HG02610 (cell line): ENCODE results near the gene HELZ2.

Experiments
- ATAC-seq: cut with Tn5 transposase; IDR thresholded peaks from one replicate; pipeline ENCODE4 v1.9.1; 2021; ENCODE audit warnings: mild to moderate bottlenecking, moderate library complexity; ENCODE audit not compliant: unreplicated experiment

The HELZ2 gene

GRCh38 chr20:63597651-63598478 lies 23.8 kb upstream of the HELZ2 start:
- ATAC-seq: no peak

- ATAC-seq: no peak
Observed at GRCh38 chr20:63596423-63596822, 22.4 kb upstream of the HELZ2 start.

- ATAC-seq: no peak
Observed at GRCh38 chr20:63595416-63596127, 21.5 kb upstream of the HELZ2 start.

DNA sequence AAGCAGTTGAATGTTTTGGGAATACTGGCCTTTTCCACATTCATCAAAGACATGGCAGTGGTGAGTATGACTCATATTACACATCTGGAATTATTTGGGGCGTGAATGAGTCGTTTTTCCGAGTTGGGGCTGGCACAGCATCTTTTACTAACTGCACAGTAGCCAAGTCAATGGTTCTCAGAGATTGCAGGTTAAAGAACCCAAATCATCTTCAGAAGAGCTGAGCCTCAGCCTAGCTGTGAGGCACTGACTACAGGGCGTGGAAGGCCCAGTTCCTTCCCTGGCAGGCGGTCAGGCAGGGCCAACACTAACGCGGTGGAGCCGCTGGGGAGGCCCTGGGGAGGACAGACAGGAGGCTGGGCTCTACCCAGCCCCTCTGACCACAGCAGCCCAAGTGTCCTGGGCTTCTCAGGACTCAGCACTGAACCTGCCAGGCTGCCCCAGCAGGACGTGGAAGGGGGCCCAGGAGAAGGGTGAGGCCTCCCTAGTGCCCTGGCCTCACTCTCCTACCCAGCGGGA lies 20.1 kb upstream of the HELZ2 start:
- ATAC-seq: no peak

DNA sequence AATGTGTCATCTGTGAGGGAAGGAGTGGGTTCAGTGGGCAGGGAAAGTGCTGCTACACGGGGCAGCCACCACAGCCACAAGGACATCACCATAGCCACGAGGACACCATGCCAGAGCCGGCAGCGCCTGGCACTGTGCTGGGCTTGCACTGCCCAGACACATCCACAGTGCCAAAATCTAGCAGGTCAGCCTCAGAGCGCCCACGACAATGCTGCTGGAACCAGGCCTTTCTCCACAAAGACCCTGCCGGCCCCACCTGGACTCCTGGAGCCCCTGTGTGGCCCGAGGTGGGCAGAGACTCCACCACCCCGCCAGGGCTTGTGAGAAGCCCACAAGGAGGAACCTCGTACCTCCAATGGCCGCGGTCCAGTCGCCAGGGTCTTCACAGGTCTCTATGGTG lies 18.6 kb upstream of the HELZ2 start:
- ATAC-seq: no peak

GRCh38 chr20:63591786-63592355 lies 17.8 kb upstream of the HELZ2 start:
- no peak for ATAC-seq

DNA sequence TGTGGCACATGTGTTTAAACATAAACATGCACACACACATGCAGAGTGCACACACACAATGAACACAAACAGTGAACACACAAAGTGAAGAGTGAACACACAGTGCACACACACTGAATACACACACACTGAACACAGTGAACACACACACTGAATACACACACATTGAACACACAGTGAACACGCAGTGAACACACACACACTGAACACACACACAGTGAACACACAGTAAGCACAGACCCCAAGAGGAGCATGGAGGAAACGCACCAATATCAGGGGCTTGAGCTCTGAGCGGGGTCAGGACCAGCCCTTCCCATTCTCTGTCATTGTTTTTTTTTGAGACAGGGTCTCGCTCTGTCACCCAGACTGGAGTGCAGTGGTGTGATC lies 17.1 kb upstream of the HELZ2 start:
- no peak for ATAC-seq

DNA sequence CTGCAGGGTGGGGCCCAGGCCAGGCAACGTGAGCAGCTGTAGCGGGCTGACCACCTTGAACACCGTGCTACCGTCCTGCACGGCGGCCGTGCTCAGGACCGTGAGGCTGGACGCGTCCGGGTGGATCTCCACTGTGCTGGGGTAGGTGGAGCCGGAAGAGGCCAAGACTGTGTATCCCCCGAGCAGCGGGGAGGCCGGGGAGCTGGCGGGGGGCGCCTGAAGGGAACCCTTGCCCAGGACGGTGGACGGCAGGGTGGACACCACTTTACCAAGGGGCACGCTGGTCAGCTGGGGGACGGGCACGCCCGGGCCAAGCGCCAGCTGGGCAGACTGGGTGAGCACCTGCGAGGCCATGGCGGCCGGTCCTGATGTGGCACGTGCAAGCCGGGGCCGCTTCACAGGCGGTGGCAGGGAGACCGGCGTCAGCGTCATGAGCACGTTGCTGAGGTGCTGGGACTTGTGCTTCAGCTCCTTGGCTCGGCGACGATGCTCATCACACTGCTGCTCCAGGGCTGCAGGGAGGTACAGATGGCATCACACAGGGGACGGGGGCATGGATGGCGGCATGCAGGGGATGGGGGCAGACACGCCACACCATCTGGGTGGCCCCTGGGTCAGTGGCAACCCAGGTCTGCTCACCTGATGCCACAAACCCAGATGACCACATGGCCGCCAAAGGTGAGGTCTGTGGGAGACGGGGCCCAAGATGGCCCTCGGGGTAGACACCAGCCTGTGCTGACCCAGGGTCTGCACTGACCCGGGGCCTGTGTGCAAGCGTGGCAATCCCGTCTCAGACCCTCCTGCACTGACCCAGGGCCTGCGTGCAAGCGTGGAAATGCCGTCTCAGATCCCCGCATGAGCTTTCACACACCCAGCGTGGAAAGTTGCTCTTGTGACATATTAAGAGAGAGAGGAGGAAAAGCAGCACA lies 16.4 kb upstream of the HELZ2 start:
- ATAC-seq: no peak

DNA sequence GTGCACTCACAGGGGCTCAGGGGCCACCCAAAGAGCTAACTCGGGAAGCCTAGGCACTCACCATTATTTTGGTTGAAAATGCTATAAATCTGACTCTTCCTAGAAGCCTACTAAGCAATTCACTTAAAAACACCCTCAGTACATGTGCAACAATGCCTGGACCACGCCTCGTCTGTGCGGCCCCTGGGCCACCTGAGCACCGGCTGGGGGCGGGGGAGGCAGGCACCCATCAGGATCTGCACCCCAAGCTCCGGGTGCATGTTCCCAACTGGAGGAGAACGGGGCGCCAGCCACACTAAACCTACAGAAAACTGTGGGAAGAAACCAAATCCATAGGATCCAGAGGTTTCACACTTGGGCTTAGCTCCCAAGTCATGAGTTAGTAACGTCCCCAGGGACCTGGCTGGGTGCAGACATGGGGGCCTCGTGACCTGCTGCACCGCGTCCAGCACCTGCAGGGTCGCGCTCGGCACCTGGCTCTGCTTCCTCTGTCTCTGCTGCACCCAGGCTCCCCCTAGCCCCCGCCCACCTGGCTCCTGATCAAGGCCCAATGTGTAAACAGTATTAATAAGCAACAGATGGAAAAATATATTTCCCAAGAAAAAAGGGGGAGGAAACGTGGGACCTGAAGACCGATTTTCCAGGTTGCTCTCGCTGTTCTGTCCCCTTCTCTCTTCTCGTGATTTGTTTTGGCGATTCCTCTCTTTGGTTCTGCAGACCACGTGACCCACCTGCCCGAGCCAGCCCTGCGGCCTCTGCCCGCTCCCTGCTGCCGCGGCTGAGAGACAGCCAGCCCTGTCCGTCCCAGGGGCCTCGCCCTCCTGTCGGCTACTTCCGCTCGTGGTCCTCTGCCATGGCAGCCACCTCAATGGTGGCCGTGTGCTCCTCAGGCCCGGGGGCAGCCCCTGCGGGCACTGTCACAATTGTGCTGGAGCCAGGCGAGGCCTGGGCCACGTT lies 15.5 kb upstream of the HELZ2 start:
- no peak for ATAC-seq

DNA sequence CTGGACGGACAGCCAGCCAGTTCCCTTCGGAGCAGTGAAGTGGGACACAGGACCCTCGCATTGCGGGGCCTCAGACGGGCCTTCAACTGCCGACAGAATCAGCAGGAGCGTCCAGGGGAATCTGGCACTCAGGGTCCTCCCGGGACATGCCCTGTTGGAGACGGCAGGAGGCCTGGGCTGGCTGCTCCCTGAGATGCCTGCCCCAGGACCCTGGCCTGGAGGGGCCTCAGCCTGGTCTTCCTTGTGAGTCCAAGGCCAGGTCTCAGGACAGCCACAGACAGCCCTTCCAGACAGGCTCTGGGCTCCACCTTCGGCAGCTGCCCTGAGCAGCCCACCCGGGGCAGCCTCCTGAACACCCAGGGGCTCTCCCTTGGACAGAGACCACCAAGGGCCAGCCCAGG lies 14.6 kb upstream of the HELZ2 start:
- no peak for ATAC-seq

DNA sequence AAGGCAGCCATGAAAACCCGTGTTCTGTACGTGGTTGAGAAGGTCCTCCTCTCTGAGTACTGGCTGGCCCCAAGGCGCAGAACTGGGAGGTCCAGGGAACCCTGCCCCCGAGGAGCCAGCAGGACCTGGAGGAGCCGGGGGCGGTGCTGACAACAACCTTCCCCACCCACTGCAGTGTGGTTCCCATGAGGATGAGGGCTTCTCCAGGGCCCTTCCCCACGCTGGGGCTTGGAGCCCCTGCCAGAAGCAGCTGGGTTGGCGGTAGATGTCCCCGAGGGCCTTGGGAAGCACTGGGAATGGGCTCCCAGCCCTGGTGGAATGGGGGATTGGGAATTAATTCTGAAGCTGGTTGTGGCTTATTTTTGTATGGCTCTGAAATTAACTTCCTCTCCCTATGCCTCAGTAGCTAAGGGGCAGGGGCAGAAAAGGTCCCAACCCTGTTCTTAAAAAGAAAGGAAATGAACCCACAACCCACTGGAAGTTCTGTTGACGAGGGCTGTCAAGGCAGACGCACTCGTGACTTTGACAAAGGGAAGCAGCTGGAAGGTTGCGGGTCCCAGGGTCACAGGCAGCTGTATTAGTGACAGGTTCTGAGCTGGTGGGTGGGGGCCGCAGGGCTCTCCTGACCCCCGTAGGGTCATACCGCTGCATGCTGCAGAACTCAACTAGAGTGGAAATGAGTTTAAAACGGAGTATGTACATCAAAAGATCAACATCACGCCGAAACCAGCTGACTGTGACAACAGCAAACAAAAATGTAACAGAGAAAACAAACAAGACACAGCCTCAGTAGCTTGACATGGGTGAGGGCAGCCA lies 13.9 kb upstream of the HELZ2 start:
- ATAC-seq: no peak

DNA sequence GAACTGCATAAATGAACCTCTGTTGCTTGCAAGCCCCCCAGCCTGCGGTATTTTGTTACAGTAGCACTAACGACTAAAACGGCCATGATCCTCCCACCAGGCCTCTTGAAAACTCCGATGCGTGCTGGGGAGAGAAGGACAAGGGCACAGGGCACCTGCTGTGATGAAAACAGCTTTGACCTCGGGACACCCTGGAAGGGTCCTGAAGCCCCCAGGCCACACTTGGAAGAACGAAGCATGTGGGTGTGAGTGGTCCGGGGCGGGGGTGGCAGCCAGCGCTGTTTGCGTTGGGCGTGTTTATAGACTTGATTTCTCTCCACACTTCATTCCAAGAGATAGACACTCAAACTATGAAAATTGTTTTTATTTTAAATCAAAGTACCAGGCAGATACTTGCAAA lies 13.2 kb upstream of the HELZ2 start:
- no peak for ATAC-seq

DNA sequence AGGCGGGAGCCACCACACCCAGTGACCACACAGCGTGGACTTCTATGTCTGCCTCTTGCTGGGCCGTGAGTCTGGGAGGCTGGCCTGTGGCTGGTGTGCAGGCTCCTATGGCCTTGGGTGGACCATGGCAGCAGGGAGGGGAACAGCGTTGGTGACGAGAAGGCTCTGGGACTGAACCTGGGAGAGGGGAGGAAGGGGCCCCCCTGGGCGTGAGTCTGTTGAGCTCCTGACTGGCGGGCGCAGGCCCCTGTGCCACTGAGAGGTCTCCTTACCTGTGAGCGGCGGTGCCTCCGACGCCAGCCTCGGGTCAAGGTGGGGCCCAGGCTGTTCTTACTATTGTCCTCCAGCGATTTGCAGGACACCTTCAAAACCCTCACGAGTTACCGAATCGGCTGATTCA lies 12.8 kb upstream of the HELZ2 start:
- ATAC-seq: no peak

- no peak for ATAC-seq
Observed at GRCh38 chr20:63585616-63586565, 11.9 kb upstream of the HELZ2 start.

- ATAC-seq: no peak
Observed at GRCh38 chr20:63582382-63583063, 8.5 kb upstream of the HELZ2 start.

DNA sequence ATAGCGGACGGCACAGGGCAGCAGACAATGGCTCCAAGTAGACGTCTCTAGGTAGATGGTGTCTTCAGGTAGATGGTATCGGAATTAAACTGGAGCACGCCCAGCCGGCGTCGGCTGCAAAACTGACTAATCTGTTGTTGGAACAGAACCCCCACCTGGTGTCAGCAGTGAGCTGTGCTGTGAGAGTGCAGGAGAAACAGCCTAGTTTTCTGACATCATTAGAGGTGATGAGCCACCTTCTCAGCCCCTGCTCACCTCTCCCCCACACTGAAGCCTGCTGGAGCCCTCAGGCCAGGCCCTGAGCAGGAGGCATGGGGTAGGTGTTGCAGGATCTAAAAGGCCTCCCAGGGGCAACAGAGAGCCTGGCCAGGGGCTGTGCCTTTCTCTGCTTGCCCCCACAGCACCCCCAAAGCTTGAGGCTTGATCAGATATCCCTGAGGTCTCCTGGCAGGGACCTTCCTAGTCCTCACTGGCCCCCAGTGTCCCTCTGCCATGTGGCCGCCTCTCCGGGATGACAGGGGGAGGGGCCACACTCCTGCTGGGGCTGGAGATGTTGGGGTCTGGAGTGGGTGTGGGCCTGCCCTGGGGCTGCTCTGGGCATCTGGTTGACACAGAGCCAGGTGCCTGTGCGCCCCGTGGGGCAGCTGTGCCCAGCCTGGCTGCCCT lies 6.9 kb upstream of the HELZ2 start:
- no peak for ATAC-seq
